Heart right ventricle (tissue), 16 donors: ENCODE results near the gene SEMA3C. TPM values are rescaled to one million over a fixed set of nuclear protein-coding genes. Genes with fewer than 3 reads are reported as not detected.

ENCODE experiments used
- ATAC-seq, 8 donors: fragments of 200-7000 bp; cut with Tn5 transposase; one replicate each; pipeline ENCODE4 v1.9.1; 2020; ENCODE audit warnings: mild to moderate bottlenecking in 8 of 8, moderate library complexity in 8 of 8, moderate number of reproducible peaks in 1 of 8
- DNase-seq, 2 donors: peaks; one replicate each; pipeline ENCODE4 v3.0.0-alpha.2; 2020
- H3K27ac ChIP-seq, 10 donors: fragments of 200-600 bp; sonication (generic) in 2 of 10; one replicate each; pipeline versions ENCODE4 v1.5.0 to v1.8.0; 2020 to 2022; ENCODE audit warnings: mild to moderate bottlenecking in 3 of 10
- H3K27me3 ChIP-seq, 7 donors: fragments of 200-600 bp; one replicate each; pipeline ENCODE4 v1.8.0; 2021 to 2022; ENCODE audit warnings: mild to moderate bottlenecking in 2 of 7
- H3K36me3 ChIP-seq, 9 donors: fragments of 200-600 bp; sonication (generic) in 1 of 9; one replicate each; pipeline versions ENCODE4 v1.5.0 to v1.8.0; 2020 to 2022; ENCODE audit warnings: mild to moderate bottlenecking in 2 of 9
- H3K4me1 ChIP-seq, 9 donors: fragments of 200-600 bp; sonication (generic) in 1 of 9; one replicate each; pipeline versions ENCODE4 v1.5.0 to v1.8.0; 2020 to 2022; ENCODE audit warnings: mild to moderate bottlenecking in 4 of 9
- H3K4me3 ChIP-seq, 10 donors: fragments of 200-600 bp; sonication (generic) in 2 of 10; one replicate each; pipeline versions ENCODE4 v1.5.0 to v1.8.0; 2020 to 2022; ENCODE audit warnings: mild to moderate bottlenecking in 7 of 10, moderate library complexity in 2 of 10
- H3K9me3 ChIP-seq, 11 donors: fragments of 200-600 bp in 10 of 11; sonication (generic) in 2 of 11; one replicate each; pipeline versions ENCODE4 v1.5.0 to v1.8.0; 2013 to 2022; ENCODE audit warnings: mild to moderate bottlenecking in 2 of 11, control low read depth in 1 of 11, moderate library complexity in 1 of 11
- WGBS, 2 donors: extraction: QIAGEN DNeasy Blood & Tissue Kit; methylation state at CpG; one replicate each; pipeline ENCODE4 v1.1.7; 2013; ENCODE audit warnings: inconsistent platforms in 1 of 2; 5-methylcytosine and 5-hydroxymethylcytosine counted together
- intact Hi-C, 10 donors: fragments of 100-400 bp; cut with DNase I; formaldehyde crosslinking; loops; one replicate each; pipeline versions ENCODE4 v1.11.1 to v1.14.2; 2022
- polyA plus RNA-seq, 2 donors: library from polyadenylated mRNA; stranded (reverse); fragments of 200-250 nt; gene quantifications; one replicate each; pipeline ENCODE4 v1.2.3, GENCODE V29; 2013
- total RNA-seq, 10 donors: library from RNA; stranded (reverse); fragmentation: NEBNext Ultra II Directional in 3 of 10; extraction: Animal tissue kit (Norgen Biotek cat#: 25700) in 3 of 10; gene quantifications; one replicate each; pipeline versions ENCODE4 v1.2.1 to v1.2.4, GENCODE V29; 2021 to 2023
- TF ChIP-seq, protein P1 (sequence below), 9 donors: fragments of 200-600 bp; sonication (generic) in 2 of 9; IDR thresholded peaks; one replicate each; pipeline versions ENCODE4 v1.5.0 to v1.8.0; 2021 to 2022; ENCODE audit warnings: antibody characterized with exemption in 9 of 9, mild to moderate bottlenecking in 5 of 9, moderate library complexity in 1 of 9
- donor health status: Arrhythmogenic right ventricular cardiomyopathy.
- donor health status: ischemic (EF 13 %, LVEDD 7.1; RV severe dilation, severe dysfunction).
- donor health status: healthy with polysubstance abuse.
- donor health status: DM: no; HTN: yes; CAD: no.
- donor health status: DM: no; HTN: no; CAD: no.
- donor health status: ischemic (EF 25% LVEDD 6.9; RV normal size, moderate dysfunction).
- donor health status: ischemic (EF 25% LVEDD 5.7; RV mildly dilated, moderate dysfunction).
- donor health status: healthy.
- donor health status: DM: yes; HTN: yes; CAD: no.
- donor health status: Ischemic cardiomyopathy.
- donor health status: ischemic (EF 35%, LVEDD 5.7; RV mildly dilated, moderate dysfunction).
- donor health status: nonischemic (EF 11% LVEDD 7.7; RV severe dilation, severe dysfunction).
- donor health status: DM: yes; HTN: yes; CAD: no.
- donor health status: PGD.
- donor health status: ischemic (EF 29% LVEDD 5.4; RV normal size, mild dysfunction).
- donor health status: nonischemic (EF 23%, LVEDD 6.1; RV moderate dilation, normal function).

The SEMA3C gene
- total and polyA plus RNA-seq, 12 donors = 14.5 to 83.2 (median 57.3) TPM

DNA sequence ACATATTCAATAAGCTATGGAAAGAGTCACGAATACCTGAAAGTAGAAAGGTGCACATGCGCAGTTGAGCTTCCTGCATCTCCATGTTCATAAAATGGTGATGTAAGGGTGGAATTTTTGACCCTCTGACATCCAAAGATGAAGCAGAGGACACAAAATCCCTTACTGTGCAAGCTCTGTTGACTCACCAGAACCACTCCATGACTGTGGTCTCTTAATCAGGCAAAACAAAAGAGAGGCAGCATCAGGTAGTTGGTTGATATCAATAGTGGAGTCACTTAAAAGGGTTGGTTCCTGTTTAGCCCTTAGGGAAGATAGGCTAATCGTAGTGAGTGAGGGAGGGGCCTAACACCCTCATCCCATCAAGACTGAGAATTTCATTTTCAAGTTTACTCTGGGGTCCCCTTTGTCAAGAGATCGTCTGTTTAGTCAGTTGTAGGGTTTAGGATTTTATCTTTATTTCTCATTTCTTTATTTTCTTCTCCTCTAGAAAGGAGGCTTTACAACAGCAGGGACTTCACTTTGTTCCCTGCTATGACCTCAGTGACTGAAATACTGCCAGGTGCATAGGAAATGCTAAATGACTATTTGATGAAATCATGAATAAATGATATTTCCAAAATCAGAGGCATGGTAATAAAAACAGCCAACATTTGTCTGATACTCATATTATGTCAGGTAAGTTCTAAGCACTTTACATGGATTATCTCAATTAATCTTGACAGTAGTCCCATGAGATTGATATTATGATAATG, 182.3 kb downstream of the SEMA3C start:
- WGBS, 2 donors = 79 to 83% methylated on average over 4 of the region's 4 CpGs
- H3K4me3 ChIP-seq = no peak overlapping the region
- H3K9me3 ChIP-seq = no peaks in the 10 kb centered on the region
- DNase-seq (no peak), ATAC-seq (no peak)
- peak overlapping the region in 2 of 10 donors; percentile 20 to 45 for H3K27ac ChIP-seq
- no peaks in the 10 kb centered on the region for H3K27me3 ChIP-seq
- intact Hi-C loops = loop anchor here in 1 of 10 donors (10.0 kb wide), 1 partner anchor 58 kb away; no protein-coding TSS in a partner anchor
- H3K36me3 ChIP-seq = no peaks in the 10 kb centered on the region
- H3K4me1 ChIP-seq = no peaks in the 10 kb centered on the region
- TF ChIP-seq, protein P1, sequence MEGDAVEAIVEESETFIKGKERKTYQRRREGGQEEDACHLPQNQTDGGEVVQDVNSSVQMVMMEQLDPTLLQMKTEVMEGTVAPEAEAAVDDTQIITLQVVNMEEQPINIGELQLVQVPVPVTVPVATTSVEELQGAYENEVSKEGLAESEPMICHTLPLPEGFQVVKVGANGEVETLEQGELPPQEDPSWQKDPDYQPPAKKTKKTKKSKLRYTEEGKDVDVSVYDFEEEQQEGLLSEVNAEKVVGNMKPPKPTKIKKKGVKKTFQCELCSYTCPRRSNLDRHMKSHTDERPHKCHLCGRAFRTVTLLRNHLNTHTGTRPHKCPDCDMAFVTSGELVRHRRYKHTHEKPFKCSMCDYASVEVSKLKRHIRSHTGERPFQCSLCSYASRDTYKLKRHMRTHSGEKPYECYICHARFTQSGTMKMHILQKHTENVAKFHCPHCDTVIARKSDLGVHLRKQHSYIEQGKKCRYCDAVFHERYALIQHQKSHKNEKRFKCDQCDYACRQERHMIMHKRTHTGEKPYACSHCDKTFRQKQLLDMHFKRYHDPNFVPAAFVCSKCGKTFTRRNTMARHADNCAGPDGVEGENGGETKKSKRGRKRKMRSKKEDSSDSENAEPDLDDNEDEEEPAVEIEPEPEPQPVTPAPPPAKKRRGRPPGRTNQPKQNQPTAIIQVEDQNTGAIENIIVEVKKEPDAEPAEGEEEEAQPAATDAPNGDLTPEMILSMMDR (IDR thresholded peaks at IDR 0.05) = no peak

DNA sequence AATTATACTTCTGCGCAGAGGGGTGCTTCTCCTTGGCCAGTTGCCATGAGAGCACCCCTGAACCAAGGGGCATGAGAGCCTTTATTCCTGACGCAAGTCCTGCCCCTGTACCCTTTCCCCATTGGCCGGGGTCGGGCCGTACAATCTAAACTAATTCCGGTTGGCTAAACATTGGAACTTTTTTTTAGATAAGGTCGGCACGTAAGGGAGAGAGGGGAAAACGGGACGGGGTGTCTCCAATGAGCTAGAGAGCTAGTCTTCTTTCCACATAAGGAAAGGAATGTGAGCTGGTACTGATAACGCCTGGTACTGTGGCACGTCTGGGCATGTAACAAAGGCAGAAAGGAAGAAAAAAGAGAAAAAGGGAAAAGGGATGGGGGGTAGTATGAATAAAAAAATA, 183.5 kb downstream of the SEMA3C start:
- intact Hi-C loops = loop anchor here in 1 of 10 donors (10.0 kb wide), 1 partner anchor 59 kb away; no protein-coding TSS in a partner anchor
- no peaks in the 10 kb centered on the region for H3K27me3 ChIP-seq
- TF ChIP-seq, protein P1 (IDR thresholded peaks at IDR 0.05) = no peak
- whole genome bisulfite sequencing, 2 donors = 59 to 65% methylated on average over 12 of the region's 12 CpGs
- H3K36me3 ChIP-seq = no peaks in the 10 kb centered on the region
- ATAC-seq = peak; percentile 41 to 86 (median 58)
- no peak overlapping the region for H3K4me3 ChIP-seq
- H3K9me3 ChIP-seq = no peaks in the 10 kb centered on the region
- peak overlapping the region in 3 of 10 donors; percentile 15 to 56 (median 45) for H3K27ac ChIP-seq
- no peak for DNase-seq
- no peaks in the 10 kb centered on the region for H3K4me1 ChIP-seq

GRCh38 chr7:80734011-80734410, 184.8 kb downstream of the SEMA3C start:
- DNase-seq (no peak), ATAC-seq (no peak)
- H3K27ac ChIP-seq = no peak overlapping the region
- H3K9me3 ChIP-seq = no peaks in the 10 kb centered on the region
- intact Hi-C loops = loop anchor here in 1 of 10 donors (10.0 kb wide), 1 partner anchor 61 kb away; no protein-coding TSS in a partner anchor
- no peaks in the 10 kb centered on the region for H3K27me3 ChIP-seq
- H3K4me3 ChIP-seq = no peak overlapping the region
- peaks cover 0 to 11% (median 0%) of the 10 kb centered on the region in 9 donors for H3K4me1 ChIP-seq
- WGBS, 2 donors = 78 to 89% methylated on average over 4 of the region's 4 CpGs
- no peaks in the 10 kb centered on the region for H3K36me3 ChIP-seq
- TF ChIP-seq, protein P1 (IDR thresholded peaks at IDR 0.05) = no peak

DNA sequence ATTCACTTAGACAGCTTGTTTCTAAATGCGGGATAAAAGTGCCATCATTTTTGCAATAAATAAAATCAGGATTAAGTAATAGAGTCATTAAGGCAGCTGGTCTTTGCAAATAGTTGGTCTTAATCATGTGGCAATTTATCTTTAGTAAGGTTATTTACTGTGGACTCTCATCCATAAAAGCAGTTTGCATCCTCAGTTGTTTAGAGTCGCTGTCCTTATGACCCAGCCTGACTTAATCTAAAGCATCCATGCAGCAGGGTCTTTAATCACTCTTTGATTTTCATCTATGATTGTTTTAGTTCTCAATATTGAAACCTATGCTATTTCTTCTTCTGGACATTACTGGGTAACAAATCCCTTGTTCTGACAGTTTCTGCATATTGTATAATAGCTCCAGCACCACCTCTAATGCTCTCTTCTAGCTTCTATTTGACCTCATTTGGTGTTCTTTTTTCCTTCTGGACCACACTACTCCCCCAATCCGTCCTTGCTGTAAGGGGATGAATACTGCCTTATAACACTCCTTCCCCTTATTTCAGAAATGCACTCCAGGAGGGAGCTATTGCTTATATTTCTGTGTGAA, 185.4 kb downstream of the SEMA3C start:
- DNase-seq (no peak), ATAC-seq (no peak)
- Histone ChIP-seq H3K4me3 (no peak overlapping the region), H3K9me3 (no peaks in the 10 kb centered on the region), H3K4me1 (peaks cover 0 to 11% (median 0%) of the 10 kb centered on the region in 9 donors), H3K27me3 (no peaks in the 10 kb centered on the region), H3K27ac (no peak overlapping the region), H3K36me3 (no peaks in the 10 kb centered on the region)
- TF ChIP-seq, protein P1 (IDR thresholded peaks at IDR 0.05) = no peak
- 54 to 59% methylated on average over 3 of the region's 3 CpGs for WGBS, 2 donors
- intact Hi-C loops = loop anchor here in 1 of 10 donors (10.0 kb wide), 1 partner anchor 61 kb away; no protein-coding TSS in a partner anchor
